ENCODE data around the gene SMS.
A peak's percentile ranks its signal among the peaks of the same experiment; 100 is the strongest.

Gene SMS

DNA sequence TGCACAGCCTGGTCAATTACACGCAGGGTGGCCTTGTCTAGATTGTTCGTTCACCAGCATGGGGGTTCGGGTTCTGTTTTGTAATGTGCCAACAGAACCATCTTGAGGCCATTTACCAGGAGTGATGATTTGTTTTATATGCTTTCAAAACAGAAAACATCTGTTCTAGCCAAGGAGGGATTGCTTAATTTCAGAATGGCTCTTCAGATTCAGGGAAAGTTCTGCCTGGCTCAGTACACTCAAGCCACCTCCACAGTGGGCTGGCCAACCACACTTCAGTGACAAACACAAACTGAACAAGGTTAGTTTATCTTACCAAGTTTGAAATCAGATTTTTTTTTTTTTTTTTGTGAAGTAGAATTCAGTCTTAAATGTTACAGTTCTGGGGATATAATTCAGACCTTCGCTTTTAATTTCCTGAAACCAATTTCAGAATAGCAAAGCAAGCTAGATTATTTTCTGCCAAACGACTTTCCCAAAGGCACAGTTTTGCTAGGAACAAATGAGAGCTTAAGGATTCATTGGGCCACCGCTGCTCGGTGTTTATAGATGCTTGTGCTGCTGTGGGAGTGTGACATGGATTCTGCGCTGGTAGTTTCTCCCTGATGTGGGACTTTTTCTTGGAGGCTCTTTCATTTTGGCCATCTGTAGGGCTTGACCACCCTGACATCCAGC is 23.4 kb downstream of the SMS start:
- no peaks in the 10 kb centered on the region for H3K27me3 ChIP-seq (ENCODE audit: low read depth, low read length)
- H3K9me3 ChIP-seq (ENCODE audit: control insufficient read depth in 1 of 2, low read length in 2 of 2), result no peaks in the 10 kb centered on the region
- H3K4me3 ChIP-seq (ENCODE audit: low read depth in 1 of 2, low read length in 2 of 2), result no peak overlapping the region
- no peak overlapping the region for H3K27ac ChIP-seq (ENCODE audit: low read length)
- H3K36me3 ChIP-seq (ENCODE audit: control insufficient read depth in 1 of 2, insufficient read depth in 2 of 2, low read length in 2 of 2), result peaks cover 0 to 5% of the 10 kb centered on the region in 2 donors
- H3K4me1 ChIP-seq (ENCODE audit: control insufficient read depth in 1 of 2, insufficient read depth in 2 of 2, low read length in 2 of 2), result peaks cover 0 to 8% of the 10 kb centered on the region in 2 donors

DNA sequence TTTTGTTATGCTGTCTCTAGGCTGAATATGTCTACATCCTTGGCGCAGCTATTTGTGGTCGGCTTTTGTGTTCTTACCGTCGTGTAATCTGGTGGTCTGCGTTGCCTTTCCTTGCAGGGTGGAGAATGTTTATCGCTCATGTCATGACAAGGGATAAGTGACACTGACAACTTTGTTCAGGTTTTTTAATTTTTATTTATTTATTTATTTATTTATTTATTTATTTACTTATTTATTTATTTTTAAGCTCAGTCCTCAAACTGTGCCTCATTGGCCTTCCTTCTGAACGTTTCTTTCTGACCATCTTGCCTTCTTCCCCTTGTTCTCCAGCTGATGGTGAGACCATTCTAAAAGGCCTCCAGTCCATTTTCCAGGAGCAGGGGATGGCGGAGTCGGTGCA is 26.4 kb downstream of the SMS start:
- H3K27me3 ChIP-seq (ENCODE audit: low read depth, low read length), result no peaks in the 10 kb centered on the region

DNA sequence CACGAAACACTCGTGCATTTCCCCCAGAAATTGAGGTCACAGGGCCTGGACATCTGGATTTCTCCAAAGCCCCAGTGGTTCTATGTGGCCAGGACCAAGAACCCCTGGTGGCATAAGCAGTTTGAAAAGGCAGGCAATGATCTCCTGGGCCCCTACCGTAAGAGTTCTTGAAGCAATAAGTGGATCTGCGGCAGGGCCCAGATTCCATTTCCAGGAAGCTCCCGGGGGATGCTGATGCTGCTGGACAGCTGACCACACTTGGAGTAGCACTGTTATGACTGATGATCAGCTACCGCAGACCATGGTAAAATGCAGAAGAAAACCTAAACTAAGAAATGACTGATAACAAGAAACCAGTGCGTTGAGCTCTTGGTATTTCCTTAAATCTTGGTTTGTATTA is 27.8 kb downstream of the SMS start:
- H3K9me3 ChIP-seq (ENCODE audit: control insufficient read depth in 1 of 2, low read length in 2 of 2), result no peaks in the 10 kb centered on the region
- no peak overlapping the region for H3K27ac ChIP-seq (ENCODE audit: low read length)
- H3K4me1 ChIP-seq (ENCODE audit: control insufficient read depth in 1 of 2, insufficient read depth in 2 of 2, low read length in 2 of 2), result no peaks in the 10 kb centered on the region
- H3K4me3 ChIP-seq (ENCODE audit: low read depth in 1 of 2, low read length in 2 of 2), result no peak overlapping the region
- H3K27me3 ChIP-seq (ENCODE audit: low read depth, low read length), result no peaks in the 10 kb centered on the region
- peaks cover 4 to 5% of the 10 kb centered on the region in 2 donors for H3K36me3 ChIP-seq (ENCODE audit: control insufficient read depth in 1 of 2, insufficient read depth in 2 of 2, low read length in 2 of 2)

More for the DNA sequence above, 26.4 kb downstream of the SMS start:
- H3K4me3 ChIP-seq (ENCODE audit: low read depth in 1 of 2, low read length in 2 of 2), result no peak overlapping the region
- no peaks in the 10 kb centered on the region for H3K9me3 ChIP-seq (ENCODE audit: control insufficient read depth in 1 of 2, low read length in 2 of 2)
- H3K36me3 ChIP-seq (ENCODE audit: control insufficient read depth in 1 of 2, insufficient read depth in 2 of 2, low read length in 2 of 2), result peaks cover 4 to 5% of the 10 kb centered on the region in 2 donors
- H3K27ac ChIP-seq (ENCODE audit: low read length), result no peak overlapping the region
- no peaks in the 10 kb centered on the region for H3K4me1 ChIP-seq (ENCODE audit: control insufficient read depth in 1 of 2, insufficient read depth in 2 of 2, low read length in 2 of 2)

DNA sequence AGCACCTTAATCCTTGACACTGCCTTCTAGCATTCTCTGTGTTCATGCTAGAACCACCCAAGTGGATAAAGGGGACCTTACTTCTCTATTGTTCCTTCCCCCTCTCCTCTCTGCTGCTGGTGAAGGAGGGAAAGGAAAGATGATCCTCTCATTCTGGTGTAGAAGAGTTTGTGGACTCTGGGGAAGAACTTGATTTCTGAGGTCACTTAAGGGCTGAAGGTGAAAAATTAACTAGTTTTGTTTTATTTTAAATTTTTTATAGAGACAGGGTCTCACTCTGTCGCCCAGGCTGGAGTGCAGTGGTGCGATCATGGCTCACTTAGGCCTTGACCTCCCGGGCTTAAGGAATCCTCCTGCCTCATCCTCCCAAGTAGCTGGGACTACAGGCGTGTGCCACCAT is 29.8 kb downstream of the SMS start:
- Histone ChIP-seq H3K27ac (ENCODE audit: low read length) (no peak overlapping the region), H3K36me3 (ENCODE audit: control insufficient read depth in 1 of 2, insufficient read depth in 2 of 2, low read length in 2 of 2) (peaks cover 4 to 5% of the 10 kb centered on the region in 2 donors), H3K27me3 (ENCODE audit: low read depth, low read length) (no peaks in the 10 kb centered on the region), H3K9me3 (ENCODE audit: control insufficient read depth in 1 of 2, low read length in 2 of 2) (no peaks in the 10 kb centered on the region), H3K4me3 (ENCODE audit: low read depth in 1 of 2, low read length in 2 of 2) (no peak overlapping the region), H3K4me1 (ENCODE audit: control insufficient read depth in 1 of 2, insufficient read depth in 2 of 2, low read length in 2 of 2) (no peaks in the 10 kb centered on the region)

DNA sequence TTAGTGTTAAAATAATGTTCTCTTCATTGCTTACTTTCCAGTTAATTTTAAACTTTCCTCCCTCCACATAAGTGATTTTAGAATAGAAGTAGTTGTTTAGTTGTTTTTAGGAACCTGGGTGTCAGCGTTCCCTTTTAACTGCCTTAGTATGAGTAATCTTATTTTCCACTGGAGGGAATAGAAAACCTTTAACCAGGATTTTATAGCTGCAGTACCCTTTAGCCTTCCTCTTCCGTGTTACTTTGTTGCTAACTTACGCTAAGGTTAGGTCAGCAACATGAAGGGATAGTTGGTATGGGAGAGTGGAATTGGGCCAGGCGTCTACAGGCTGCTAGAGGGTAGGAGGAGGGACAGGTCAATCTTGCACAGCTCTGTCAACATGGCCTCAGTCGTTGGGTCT is 31.5 kb downstream of the SMS start:
- Histone ChIP-seq H3K4me3 (ENCODE audit: low read depth in 1 of 2, low read length in 2 of 2) (no peak overlapping the region), H3K27ac (ENCODE audit: low read length) (peak overlapping the region; percentile 8), H3K4me1 (ENCODE audit: control insufficient read depth in 1 of 2, insufficient read depth in 2 of 2, low read length in 2 of 2) (no peaks in the 10 kb centered on the region), H3K36me3 (ENCODE audit: control insufficient read depth in 1 of 2, insufficient read depth in 2 of 2, low read length in 2 of 2) (peaks cover 4 to 8% of the 10 kb centered on the region in 2 donors), H3K9me3 (ENCODE audit: control insufficient read depth in 1 of 2, low read length in 2 of 2) (no peaks in the 10 kb centered on the region), H3K27me3 (ENCODE audit: low read depth, low read length) (no peaks in the 10 kb centered on the region)

DNA sequence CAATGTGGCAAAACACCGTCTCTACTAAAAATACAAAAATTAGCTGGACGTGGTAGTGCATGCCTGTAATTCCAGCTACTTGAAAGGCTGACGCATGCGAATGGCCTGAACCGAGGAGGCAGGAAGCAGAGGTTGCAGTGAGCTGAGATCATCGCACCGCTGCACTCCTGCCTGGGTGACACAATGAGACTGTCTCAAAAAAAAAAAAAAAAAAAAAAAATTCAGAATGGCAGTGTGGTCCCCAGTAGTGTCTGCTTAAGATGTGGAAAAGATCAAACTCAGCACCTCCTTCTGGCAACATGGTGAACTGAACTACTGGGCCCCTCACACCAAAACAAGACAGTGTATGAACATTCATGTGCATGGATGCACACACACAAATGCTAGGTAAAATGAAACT is 32.2 kb downstream of the SMS start:
- no peaks in the 10 kb centered on the region for H3K4me1 ChIP-seq (ENCODE audit: control insufficient read depth in 1 of 2, insufficient read depth in 2 of 2, low read length in 2 of 2)
- H3K27ac ChIP-seq (ENCODE audit: low read length), result no peak overlapping the region

DNA sequence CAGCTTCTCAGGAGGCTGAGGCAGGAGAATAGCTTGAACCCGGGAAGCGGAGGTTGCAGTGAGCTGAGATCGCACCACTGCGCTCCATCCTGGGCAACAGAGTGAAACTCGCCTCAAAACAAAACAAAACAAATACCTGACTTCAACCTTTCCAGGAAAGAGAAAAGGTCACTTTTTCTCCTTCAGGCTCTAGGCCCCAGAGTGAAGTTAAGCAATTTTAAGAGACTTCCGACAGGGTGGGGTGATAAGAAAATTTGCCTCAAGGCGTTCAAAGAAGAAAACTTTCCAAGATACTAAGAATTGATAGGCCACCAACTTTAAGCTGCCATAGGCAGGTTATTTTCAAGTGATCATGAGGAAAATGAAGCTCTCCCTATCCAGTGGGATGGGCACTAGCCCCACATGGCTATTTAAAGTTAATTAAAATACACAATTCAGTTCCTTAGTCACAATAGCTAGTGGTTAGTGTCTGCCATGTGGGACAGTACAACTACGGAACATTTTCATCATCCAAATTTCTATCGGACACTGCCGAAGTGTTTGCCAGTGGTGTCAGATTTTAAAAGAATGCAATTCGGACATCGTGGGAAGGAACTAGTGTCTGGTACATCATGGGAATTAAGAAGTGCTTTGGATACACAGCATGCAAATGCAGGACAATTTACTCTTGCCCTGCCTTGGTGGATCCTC is 33.0 kb downstream of the SMS start:
- no peaks in the 10 kb centered on the region for H3K27me3 ChIP-seq (ENCODE audit: low read depth, low read length)
- no peaks in the 10 kb centered on the region for H3K4me1 ChIP-seq (ENCODE audit: control insufficient read depth in 1 of 2, insufficient read depth in 2 of 2, low read length in 2 of 2)
- peak overlapping the region; percentile 71 for H3K27ac ChIP-seq (ENCODE audit: low read length)
- H3K4me3 ChIP-seq (ENCODE audit: low read depth in 1 of 2, low read length in 2 of 2), result no peak overlapping the region
- peaks cover 4 to 7% of the 10 kb centered on the region in 2 donors for H3K36me3 ChIP-seq (ENCODE audit: control insufficient read depth in 1 of 2, insufficient read depth in 2 of 2, low read length in 2 of 2)
- H3K9me3 ChIP-seq (ENCODE audit: control insufficient read depth in 1 of 2, low read length in 2 of 2), result no peaks in the 10 kb centered on the region

More for the DNA sequence above, 32.2 kb downstream of the SMS start:
- H3K9me3 ChIP-seq (ENCODE audit: control insufficient read depth in 1 of 2, low read length in 2 of 2), result no peaks in the 10 kb centered on the region
- H3K36me3 ChIP-seq (ENCODE audit: control insufficient read depth in 1 of 2, insufficient read depth in 2 of 2, low read length in 2 of 2), result peaks cover 3 to 4% of the 10 kb centered on the region in 2 donors
- no peak overlapping the region for H3K4me3 ChIP-seq (ENCODE audit: low read depth in 1 of 2, low read length in 2 of 2)
- no peaks in the 10 kb centered on the region for H3K27me3 ChIP-seq (ENCODE audit: low read depth, low read length)

DNA sequence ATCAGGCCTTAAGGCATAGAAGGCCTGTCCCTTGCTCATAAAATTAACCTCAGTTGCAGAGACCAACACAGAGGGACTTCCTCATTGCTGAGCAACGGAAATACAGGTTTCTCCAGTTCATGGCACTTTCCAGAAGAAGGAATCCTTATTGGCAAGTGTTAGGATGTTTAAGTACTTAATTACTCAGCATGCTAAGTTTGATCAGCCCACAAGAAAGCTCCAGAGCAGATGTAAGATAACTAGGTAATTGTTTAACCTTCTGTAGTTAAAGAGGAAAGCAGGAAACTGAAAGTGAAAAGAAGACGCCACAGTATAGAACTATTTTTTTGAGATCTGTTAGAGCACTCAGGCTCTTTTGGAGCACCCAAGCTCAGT is 33.5 kb downstream of the SMS start:
- Histone ChIP-seq H3K4me1 (ENCODE audit: control insufficient read depth in 1 of 2, insufficient read depth in 2 of 2, low read length in 2 of 2) (no peaks in the 10 kb centered on the region), H3K36me3 (ENCODE audit: control insufficient read depth in 1 of 2, insufficient read depth in 2 of 2, low read length in 2 of 2) (peaks cover 4 to 7% of the 10 kb centered on the region in 2 donors), H3K27me3 (ENCODE audit: low read depth, low read length) (no peaks in the 10 kb centered on the region), H3K27ac (ENCODE audit: low read length) (peak overlapping the region; percentile 71), H3K9me3 (ENCODE audit: control insufficient read depth in 1 of 2, low read length in 2 of 2) (no peaks in the 10 kb centered on the region), H3K4me3 (ENCODE audit: low read depth in 1 of 2, low read length in 2 of 2) (peak overlapping the region in 1 of 2 donors; percentile 30)

DNA sequence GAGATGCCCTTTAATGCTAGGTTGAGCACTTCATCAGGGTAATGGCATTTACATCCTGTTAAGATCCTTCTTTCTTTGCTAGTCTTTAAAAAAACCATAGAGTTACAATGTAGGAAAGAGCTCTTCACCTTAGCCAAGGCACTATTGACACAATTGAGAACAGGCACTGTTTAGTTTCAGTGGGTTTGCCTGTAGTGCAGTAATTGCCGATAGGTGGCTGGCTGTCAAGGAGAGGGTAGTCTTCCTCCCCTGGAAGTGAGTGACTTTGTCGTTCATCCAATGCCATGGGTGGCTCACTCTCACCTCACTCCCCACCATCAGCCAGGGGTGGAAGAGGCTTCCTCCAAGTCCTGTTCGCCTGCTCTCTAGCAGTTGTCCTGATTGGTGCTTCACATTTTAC is 34.7 kb downstream of the SMS start:
- no peak overlapping the region for H3K4me3 ChIP-seq (ENCODE audit: low read depth in 1 of 2, low read length in 2 of 2)
- no peaks in the 10 kb centered on the region for H3K9me3 ChIP-seq (ENCODE audit: control insufficient read depth in 1 of 2, low read length in 2 of 2)
- H3K27ac ChIP-seq (ENCODE audit: low read length), result peak overlapping the region; percentile 14
- H3K4me1 ChIP-seq (ENCODE audit: control insufficient read depth in 1 of 2, insufficient read depth in 2 of 2, low read length in 2 of 2), result no peaks in the 10 kb centered on the region
- peaks cover 0 to 7% of the 10 kb centered on the region in 2 donors for H3K36me3 ChIP-seq (ENCODE audit: control insufficient read depth in 1 of 2, insufficient read depth in 2 of 2, low read length in 2 of 2)
- no peaks in the 10 kb centered on the region for H3K27me3 ChIP-seq (ENCODE audit: low read depth, low read length)

DNA sequence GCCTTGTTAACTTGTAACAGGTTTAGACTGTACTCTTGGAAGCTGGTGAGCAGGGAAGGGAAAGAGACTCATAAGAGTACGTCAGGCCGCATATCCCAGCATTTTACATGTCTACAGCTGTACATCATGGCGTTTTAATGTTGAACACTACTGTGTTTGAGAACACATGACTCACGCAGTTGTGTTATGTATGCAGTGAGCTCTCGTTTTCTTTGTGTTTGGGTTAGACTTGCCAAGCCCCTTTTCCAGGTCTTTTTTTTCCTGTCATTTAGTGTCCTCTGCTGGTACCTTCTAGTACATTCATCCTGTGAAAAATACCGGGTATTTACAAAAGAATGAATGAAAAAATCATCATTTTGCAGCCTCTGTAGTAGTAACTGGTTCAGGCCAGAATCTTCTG is 35.3 kb downstream of the SMS start:
- Histone ChIP-seq H3K36me3 (ENCODE audit: control insufficient read depth in 1 of 2, insufficient read depth in 2 of 2, low read length in 2 of 2) (peaks cover 0 to 7% of the 10 kb centered on the region in 2 donors), H3K27ac (ENCODE audit: low read length) (peak overlapping the region; percentile 14), H3K27me3 (ENCODE audit: low read depth, low read length) (no peaks in the 10 kb centered on the region), H3K9me3 (ENCODE audit: control insufficient read depth in 1 of 2, low read length in 2 of 2) (no peaks in the 10 kb centered on the region), H3K4me3 (ENCODE audit: low read depth in 1 of 2, low read length in 2 of 2) (no peak overlapping the region), H3K4me1 (ENCODE audit: control insufficient read depth in 1 of 2, insufficient read depth in 2 of 2, low read length in 2 of 2) (no peaks in the 10 kb centered on the region)

DNA sequence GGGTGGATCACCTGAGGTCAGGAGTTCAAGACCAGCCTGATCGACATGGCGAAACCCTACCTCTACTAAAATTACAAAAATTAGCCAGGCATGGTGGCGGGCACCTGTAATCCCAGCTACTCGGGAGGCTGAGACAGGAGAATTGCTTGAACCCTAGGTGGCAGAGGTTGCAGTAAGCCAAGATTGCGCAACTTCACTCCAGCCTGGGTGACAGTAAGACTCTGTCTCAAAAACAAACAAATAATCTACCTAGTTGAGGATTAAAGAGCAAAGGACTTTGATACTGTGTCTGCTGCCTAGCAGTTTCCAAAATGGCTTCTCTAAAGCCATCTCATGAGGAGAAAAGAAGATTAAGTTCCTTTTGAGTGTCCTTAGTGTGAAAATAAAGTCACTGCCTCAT is 37.8 kb downstream of the SMS start:
- H3K4me3 ChIP-seq (ENCODE audit: low read depth in 1 of 2, low read length in 2 of 2), result no peak overlapping the region
- H3K27me3 ChIP-seq (ENCODE audit: low read depth, low read length), result no peaks in the 10 kb centered on the region
- H3K9me3 ChIP-seq (ENCODE audit: control insufficient read depth in 1 of 2, low read length in 2 of 2), result no peaks in the 10 kb centered on the region
- H3K27ac ChIP-seq (ENCODE audit: low read length), result no peak overlapping the region
- H3K4me1 ChIP-seq (ENCODE audit: control insufficient read depth in 1 of 2, insufficient read depth in 2 of 2, low read length in 2 of 2), result no peaks in the 10 kb centered on the region
- H3K36me3 ChIP-seq (ENCODE audit: control insufficient read depth in 1 of 2, insufficient read depth in 2 of 2, low read length in 2 of 2), result peaks cover 0 to 7% of the 10 kb centered on the region in 2 donors
